HG02981 (cell line): Measurements from ENCODE around the gene ITPKB.
"Not testable (repeated sequence)": the region's sequence is repeated elsewhere in the genome, so short reads cannot be mapped to it uniquely, and the experiment has no call there.

Source experiments
- ATAC-seq: cut with Tn5 transposase; IDR thresholded peaks from one replicate; pipeline ENCODE4 v1.9.1; 2021; ENCODE audit warnings: mild to moderate bottlenecking, moderate library complexity; ENCODE audit not compliant: unreplicated experiment

ITPKB gene

DNA sequence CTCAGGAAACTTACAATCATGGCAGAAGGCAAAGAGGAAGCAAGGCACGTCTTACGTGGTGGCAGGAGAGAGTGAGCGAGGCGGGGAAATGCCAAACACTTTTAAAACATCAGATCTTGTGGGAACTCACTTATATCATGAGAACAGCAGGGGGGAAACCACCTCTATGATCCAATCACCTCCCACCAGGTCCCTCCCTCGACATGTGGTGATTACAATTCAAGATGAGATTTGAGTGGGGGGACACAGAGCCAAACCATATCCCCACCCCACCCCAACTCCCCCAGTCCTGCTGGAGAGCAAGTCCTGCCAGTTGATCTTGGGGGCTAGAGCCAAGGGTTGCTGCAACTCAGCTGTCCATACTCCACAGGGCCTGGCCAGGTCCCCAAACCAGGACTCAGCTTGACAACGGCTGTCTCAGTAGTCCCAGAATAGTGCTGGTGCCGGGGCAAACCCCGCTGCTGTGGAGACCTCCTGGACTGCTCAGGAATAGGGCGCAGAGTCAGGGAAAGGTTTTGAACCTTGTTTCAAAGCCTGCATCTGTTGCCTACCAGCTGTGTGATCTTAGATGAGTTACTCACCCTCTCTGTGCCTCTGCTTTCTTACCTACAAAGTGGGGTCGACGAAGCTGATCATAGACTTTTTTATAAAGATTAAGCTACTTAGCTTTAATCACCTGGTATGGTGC is 111.0 kb downstream of the ITPKB start:
- no peak for ATAC-seq

DNA sequence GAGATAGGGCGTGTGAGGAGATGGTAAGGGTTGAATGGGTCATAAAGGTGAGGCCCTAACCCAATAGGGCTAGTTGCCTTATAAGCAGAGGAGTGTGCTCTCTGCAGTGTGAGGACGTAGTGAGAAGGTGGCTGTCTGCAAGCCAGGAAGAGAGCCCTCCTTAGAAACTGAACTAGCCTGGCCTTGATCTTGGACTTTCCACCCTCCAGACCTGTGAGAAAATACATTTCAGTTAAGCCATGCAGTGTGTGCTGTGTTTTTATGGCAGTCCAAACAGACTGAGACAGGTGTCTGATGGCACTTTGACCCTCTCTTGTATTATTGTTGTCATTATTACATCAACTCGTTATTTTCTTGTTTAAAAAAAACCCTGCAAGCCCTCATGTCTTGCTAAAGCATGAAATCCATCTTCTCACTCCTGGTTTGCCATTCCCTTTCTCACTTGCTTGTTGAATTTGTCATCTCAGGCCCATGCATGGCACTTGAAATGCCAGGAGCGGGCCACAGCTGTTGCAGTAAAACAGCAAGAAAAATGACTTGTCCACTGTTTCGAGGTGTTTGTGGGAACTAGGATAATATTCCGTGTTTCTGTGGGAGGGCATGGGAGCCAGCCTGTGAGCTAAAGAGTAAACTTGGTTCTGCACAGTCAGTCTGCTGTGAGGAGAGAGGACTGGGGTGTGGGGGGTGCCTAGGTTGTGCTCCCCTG is 111.9 kb downstream of the ITPKB start:
- no peak for ATAC-seq

DNA sequence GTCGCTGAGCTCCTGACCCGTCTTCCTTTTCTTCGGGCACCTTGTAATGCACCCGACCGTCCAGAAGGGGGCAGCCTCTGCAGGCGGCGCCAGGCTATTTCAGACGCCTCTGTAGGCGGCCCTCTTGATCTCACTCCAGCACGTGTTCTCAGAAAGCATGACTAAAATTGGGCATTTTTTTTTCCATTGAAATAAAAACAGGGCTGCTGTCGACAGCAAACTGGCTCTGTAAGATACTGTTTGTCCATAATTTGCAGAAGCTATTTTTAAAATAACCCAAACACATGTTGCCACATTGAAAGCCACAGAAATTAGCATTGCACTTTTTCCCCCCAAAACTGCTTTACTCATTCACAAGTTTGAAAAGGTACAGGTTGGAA is 112.5 kb downstream of the ITPKB start:
- ATAC-seq: peak; percentile 82

DNA sequence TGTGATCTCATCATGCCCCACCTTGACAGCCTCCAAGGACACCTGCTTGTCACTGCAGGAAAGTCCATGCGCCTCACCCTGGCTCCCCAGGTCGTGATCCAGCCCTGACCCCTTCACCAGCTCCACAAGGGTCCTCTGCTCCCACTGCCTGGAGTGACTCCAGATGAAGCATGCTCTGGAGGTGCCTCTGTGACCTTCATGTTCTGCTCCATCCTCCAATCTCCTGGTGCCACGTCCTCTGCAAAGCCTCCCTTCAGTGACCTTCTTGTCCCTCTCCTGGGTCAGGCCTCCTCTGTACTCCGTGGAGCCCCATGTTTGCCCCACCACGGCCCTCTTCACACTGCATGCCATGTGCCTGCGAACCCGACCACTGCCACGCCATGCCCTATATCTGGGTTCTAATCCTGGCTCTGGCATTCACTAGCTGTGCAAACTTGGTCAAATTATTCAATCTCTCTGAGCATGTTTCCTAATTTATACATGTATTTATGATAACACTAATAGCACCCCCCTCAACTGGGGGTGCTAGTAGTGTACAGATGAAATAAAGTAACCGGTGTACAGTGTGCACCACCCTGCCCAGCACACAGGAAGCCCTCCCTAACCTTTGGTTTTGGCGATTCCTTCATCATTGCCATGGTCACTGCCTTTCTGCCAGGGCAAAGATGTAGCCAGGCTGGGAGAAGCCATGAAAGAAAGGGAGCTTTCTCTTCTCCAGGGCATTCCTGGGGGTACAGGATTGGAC is 113.1 kb downstream of the ITPKB start:
- ATAC-seq: peak; percentile 30

DNA sequence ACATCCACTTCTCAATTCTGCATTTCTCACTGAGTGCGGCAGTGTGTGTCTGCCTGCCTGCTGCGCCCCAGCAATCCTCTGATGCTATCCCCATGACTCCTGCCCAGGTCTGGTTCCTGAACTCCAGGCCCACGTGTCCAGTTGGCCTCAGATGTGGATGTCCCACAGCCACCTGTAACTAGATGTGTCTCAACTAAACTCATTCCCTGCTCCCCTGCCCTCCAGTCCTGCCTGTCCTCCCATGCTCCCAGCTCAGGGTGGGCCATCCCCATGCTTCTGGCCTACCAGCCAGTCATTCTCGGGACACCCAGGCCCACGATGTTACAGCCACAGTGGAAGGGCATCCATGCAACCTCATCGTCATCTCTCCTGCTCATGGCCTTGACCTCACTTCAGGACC is 113.8 kb downstream of the ITPKB start:
- no peak for ATAC-seq

DNA sequence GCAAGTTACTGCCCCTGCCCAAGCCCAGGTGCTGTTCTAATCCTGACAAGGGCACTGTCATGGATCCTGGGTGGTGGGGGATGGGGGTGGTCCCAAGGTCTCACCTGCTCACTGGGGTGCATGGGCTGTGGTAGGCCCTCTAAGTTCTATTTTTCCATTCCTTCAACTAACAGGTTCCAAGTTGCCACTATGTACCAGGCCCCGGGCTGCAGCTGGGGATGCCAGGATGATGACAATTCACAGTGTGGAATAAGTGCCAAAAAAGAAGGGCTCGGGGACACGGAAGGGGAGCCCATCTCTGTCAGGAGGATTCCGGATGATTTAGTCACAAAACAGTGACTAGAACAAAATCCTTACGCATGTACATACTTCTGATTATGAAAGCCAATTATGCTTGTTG is 114.6 kb downstream of the ITPKB start:
- ATAC-seq: no peak

DNA sequence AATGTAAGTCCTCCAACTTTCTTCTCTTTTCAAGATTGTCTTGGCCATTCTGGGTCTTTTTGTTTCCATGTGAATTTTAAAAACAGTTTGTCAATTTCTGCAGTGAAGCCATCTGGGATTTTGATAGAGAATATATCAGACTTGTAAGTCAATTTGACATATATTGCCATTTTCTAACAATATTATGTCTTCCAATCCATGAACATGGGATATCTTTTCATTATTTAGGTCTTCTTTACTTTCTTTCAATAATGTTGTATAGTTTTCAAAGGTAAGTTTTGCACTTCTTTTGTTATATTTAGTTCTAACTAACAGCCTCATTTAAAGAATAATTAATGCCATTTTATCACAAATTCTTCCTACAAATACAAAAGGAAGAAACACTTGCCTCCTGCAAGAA is 117.1 kb downstream of the ITPKB start:
- no peak for ATAC-seq

DNA sequence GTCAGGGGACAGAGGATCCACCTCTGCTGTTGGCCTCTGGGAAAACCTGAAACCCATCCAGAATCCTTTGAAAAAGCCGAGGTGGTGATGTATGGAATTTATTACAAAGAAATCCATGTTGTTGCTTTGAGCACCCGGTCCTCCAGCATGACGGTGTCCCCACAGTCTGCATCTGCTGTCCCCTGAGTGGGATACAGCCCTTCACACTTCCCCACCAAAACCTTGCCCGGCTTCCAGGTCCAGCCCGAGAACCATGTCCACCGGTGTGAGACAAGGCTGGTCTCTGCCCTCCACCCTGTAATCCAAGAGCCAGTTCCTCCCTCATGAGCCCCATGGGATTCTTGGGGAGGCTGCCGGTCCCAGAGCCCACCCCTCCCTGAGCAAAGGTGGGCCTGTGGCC is 120.1 kb downstream of the ITPKB start:
- no peak for ATAC-seq

DNA sequence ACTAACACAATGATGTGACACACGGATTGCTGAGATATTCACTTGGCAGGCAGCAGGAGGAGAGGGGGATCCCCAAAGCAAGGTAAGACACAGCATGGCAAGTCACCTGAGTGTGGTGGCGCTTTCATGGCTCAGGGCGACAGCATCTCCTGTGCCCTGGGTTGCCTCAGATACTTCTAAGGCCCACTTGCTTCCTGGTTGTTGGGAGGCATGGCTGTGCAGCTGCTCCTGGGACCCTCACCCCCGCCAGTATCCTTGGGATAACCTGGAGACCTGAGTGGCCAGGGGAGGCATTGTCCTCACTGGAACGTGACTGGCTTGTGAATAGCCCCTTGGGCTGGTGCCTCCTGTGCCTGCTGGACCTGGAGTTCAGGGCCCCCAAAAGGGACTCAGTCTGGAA is 120.7 kb downstream of the ITPKB start:
- ATAC-seq: no peak

DNA sequence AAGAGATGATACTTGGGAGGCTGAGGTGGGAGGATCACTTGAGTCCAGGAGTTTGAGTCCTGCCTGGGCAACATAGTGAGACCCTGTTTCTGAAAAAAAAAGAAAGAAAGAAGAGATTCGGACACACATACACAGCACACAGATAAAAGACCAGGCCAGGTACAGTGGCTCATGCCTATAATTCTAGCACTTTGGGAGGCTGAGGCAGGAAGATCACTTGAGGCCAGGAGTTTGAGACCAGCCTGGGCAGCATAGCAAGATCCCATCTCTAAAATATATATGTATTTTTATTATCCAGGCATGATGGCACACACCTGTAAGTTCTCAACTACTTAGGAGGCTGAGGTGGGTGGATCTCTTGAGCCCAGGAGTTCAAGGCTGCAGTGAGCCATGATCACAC is 121.4 kb downstream of the ITPKB start:
- not testable (repeated sequence) for ATAC-seq

DNA sequence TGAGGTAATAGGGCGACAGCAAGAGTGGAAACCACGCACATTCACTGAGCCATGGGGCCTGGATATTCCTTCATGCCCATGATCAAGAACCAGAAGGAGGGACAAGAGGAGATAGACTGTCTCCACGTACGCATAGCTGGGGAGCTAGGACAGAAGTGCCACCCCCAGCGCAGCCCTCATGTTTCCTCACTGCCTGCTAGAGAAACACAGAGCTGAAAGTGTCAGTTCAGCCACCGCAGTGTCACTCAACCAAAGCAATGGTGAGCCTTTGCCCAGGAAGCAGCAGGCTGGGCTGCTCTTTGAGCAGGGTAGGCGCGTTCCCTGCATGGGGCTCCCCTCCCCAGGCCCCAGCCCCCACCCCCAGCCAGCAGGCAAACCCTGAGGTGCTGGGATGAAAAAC is 122.0 kb downstream of the ITPKB start:
- no peak for ATAC-seq

DNA sequence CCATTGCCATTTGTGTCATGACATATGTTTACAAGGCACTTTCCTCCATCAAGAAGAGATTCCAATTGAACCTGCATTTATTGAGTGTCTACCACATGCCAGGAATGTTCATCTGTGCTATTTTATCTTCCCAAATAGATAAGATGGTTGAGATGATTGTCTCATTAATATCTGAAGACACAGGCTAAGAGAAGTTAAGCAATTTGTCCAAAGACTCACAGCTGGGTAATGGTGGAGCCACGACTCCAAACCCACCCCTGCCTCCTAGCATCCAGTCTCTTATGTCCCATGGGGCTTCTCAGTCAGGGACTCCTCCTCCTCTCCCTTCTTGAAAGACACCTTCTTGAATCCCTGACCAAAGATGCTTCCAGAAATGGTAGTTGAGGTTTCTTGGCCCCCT is 122.4 kb downstream of the ITPKB start:
- ATAC-seq: no peak

DNA sequence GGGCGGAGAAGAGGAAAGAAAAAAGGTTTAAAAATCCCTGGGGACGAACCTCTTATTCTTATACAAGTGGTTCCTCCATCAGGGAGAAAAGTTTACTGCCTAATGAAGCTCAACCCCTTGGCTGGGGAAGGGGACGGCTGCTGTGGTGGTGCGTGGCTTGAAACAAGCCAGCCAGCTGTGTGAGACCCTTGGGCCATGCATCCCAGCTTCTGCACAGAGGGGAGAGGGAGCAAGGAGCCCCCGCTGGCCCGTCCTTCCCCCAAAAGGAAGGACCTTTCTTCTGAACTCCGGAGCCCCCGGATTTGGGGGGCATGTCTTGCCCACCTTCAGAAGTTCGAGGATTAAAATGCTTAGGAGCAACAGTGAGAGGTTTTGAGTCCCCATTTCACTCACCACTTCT is 123.2 kb downstream of the ITPKB start:
- no peak for ATAC-seq

DNA sequence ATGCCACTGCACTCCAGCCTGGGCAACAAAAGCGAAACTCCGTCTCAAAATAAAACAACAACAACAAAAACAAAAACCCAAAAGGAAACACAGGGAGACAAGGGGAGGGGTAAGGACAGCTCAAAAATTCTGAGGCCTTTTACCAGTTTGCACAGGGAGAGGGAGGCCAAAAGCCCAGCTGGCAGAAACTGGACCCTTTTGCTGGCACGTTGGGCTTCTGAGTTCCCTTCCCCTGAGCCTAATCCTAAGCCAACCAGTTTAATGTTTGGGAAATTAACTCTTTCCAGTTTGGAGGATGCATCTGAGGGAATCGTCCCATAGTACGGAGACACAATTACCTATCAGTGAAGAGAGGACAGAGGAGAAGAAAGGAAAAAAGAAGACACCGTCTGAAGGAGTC is 127.1 kb downstream of the ITPKB start:
- not testable (repeated sequence) for ATAC-seq

DNA sequence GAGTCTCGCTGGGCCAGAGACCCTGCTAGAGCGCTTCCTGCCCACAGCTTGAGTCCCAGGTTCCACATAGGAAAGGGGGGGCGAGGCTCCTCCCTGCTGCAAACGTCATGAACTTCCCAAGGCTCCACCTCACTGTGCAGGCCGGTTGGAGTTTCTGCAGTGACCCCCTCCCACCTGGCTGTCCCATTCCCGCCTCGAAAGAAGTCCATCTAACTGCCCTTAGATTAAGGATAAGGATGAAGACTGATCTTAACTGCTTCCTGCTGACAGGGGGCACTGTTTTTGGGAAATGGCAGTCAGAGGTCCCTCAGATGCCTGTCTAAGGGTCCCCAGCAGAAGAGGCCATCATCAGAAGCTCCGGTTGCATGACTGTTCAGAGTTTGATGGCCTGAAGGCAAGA is 127.8 kb downstream of the ITPKB start:
- no peak for ATAC-seq

DNA sequence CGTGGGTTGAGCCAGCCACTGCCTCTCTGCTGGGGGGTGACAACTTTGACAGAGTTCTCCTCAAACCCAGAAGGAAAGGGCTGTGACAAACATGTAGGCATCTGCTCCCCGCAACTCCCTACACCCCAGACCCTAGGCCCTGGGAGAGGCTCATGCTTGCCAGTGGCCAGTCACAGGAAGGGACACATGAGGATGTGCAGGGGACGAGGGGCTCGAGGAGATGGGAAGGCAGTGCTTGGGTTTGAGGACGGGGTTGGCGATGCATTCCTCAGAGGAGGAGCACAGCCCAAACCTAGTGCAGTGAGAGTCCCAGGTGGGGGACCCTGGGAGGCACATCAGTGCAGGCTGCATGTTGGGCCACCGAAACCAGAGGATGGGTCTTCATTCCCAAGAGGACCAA is 128.4 kb downstream of the ITPKB start:
- no peak for ATAC-seq

DNA sequence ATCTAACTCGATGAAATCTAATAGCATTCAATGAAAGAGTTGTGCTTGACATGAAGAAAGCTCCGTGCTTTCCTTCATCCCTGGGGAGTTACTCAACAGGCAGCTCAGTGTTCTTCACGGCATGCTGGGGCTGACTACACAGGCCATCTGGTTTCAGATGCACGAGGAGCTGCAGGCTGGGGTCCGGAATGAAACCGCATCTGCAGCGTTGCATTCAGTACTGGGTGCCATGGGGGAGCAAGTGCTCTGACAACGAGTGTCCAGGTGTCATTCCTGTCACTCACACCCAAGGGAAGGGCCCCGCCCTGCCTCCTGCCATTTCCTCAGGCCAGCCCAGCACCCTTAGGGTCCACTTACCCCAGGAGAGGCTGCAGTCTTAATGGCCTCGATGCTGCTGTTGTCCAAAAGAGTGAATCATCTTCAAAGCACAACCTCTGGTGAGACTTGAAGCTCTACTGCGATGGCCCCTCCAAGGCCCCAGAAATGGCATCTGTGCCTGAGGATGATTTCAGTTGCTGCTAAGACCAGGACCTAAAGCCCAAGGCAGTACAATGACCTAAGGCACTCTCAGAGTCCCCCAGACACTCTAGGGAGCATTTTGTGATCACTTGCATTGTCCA is 129.1 kb downstream of the ITPKB start:
- no peak for ATAC-seq

DNA sequence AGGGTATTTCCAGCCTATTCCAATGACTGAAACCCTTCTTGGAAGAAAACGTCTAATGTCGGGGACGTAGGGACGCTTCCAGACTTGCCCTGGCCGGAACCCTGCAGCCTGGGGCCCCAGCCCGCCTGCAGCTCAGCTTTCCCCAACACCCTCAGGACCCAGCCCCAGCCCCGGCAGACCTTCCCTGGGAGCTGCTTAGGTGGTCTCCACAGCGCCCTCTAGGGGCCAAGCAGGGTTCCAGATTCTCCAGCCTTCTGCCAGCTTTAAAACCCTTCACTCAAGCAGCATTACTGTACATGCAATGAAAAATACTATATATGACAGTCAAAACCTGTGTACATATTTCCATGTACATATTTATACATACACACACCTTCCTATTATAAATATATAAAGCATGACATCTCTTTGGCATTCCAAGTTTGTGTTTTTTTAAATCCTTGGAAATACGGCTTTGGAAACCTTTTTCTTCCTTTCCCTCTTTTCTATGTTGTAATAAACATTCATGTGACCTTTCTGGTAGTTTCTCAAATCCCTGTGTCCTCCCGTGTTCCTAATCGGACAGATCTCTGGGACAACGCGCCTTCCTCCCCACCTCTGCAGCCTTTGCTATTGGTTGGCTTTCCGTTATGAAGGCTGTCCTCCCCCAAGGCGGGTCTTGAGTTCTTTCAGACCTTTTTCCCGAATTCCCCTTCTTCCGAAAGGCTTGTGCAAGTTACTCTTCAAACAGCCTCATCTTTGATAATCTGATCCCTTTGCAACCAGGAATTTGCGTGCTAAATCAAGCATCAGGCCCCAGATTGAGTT is 130.2 kb downstream of the ITPKB start:
- ATAC-seq: no peak

DNA sequence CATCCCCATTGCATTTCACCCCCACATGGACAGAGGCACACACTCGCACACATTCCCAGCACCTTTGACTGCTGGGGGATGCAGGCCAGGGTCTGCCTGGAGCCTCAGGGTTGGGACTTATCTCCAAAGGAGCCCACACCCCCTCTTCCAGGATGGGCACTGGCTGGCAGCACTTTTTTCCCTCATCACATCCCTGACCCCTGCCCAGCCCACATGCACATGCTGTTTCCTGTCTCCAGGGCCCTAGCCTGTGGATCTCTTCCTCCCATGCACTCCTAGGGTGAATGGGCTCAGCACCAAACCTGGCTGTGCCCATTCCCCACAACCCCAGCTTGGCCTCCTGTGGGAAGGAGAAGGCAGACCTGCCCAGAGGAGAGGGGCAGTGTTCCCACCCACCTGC is 131.3 kb downstream of the ITPKB start:
- no peak for ATAC-seq

DNA sequence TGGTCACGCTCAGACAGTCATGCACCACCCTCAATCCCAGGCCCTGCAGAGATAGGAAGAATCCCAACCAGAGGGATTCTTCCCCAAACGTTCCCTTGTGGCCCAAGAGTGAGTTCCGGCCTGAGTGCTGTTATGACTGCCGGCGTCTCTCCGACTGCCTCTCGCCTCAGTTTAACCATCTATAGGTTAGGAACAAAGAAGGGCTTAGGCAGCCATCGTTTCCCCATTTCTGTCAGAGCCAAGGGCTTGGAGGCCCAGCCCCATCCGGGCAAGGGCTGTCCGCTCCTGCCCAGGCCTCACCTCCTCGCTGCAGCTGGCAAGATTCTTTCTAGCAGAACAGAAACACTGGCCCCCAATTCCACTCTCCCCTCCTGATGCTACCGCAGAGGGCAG is 131.8 kb downstream of the ITPKB start:
- ATAC-seq: no peak
